MM.1S (cell line): ENCODE results near the gene JHY.

Source experiments
- DNase-seq: peaks from one replicate; pipeline ENCODE4 v3.0.0-alpha.2; 2015
- H2AFZ ChIP-seq: fragments of 300-600 bp; sonication (generic); 2 replicates; pipeline ENCODE4 v1.6.0; 2016; ENCODE audit warnings: antibody characterized with exemption, low read length
- H3F3A ChIP-seq: fragments of 300-600 bp; sonication (generic); 2 replicates; pipeline ENCODE4 v1.6.1; 2016; ENCODE audit warnings: mild to moderate bottlenecking, antibody characterized with exemption, low read length, moderate library complexity, mixed read lengths; ENCODE audit not compliant: insufficient read depth
- H3K27ac ChIP-seq: fragments of 300-600 bp; sonication (generic); 2 replicates; pipeline ENCODE4 v1.5.1; 2016; ENCODE audit warnings: mild to moderate bottlenecking, low read length
- H3K27me3 ChIP-seq: fragments of 300-600 bp; sonication (generic); replicated peaks from 2 replicates; pipeline ENCODE4 v1.6.0; 2016; ENCODE audit warnings: low read length; ENCODE audit not compliant: insufficient read depth
- H3K36me3 ChIP-seq: fragments of 300-600 bp; sonication (generic); replicated peaks from 2 replicates; pipeline ENCODE4 v1.6.1; 2016; ENCODE audit warnings: mild to moderate bottlenecking, low read length, mixed read lengths; ENCODE audit not compliant: insufficient read depth
- H3K4me1 ChIP-seq: fragments of 300-600 bp; sonication (generic); 2 replicates; pipeline ENCODE4 v1.6.1; 2016; ENCODE audit warnings: low read length, mixed read lengths
- H3K4me2 ChIP-seq: fragments of 300-600 bp; sonication (generic); 2 replicates; pipeline ENCODE4 v1.6.0; 2016; ENCODE audit warnings: low read depth, low read length
- H3K4me3 ChIP-seq: fragments of 300-600 bp; sonication (generic); 2 replicates; pipeline ENCODE4 v1.5.1; 2016; ENCODE audit warnings: low read length, mixed read lengths
- H3K79me2 ChIP-seq: fragments of 300-600 bp; sonication (generic); 2 replicates; pipeline ENCODE4 v1.6.1; 2016; ENCODE audit warnings: mixed run types, low read length, mixed read lengths
- H3K9ac ChIP-seq: fragments of 300-600 bp; sonication (generic); 2 replicates; pipeline ENCODE4 v1.6.1; 2016; ENCODE audit warnings: low read length, mixed read lengths
- H3K9me2 ChIP-seq: fragments of 300-600 bp; sonication (generic); replicated peaks from 2 replicates; pipeline ENCODE4 v1.6.1; 2016; ENCODE audit warnings: mild to moderate bottlenecking, low read length, mixed read lengths; ENCODE audit not compliant: insufficient read depth
- H3K9me3 ChIP-seq: fragments of 300-600 bp; sonication (generic); replicated peaks from 2 replicates; pipeline ENCODE4 v1.6.1; 2016; ENCODE audit warnings: mild to moderate bottlenecking, low read length, mixed read lengths; ENCODE audit not compliant: insufficient read depth
- H4K20me1 ChIP-seq: fragments of 300-600 bp; sonication (generic); 2 replicates; pipeline ENCODE4 v1.6.1; 2016; ENCODE audit warnings: mild to moderate bottlenecking, low read length, moderate library complexity, mixed read lengths; ENCODE audit not compliant: insufficient read depth
- EZH2 ChIP-seq: fragments of 300-600 bp; sonication (generic); optimal IDR thresholded peaks from 2 replicates; pipeline ENCODE3; 2017; ENCODE audit warnings: low read depth, mild to moderate bottlenecking, antibody characterized with exemption, low read length, mixed read lengths
- EZH2phosphoT487 ChIP-seq: fragments of 300-600 bp; sonication (generic); IDR thresholded peaks from 2 replicates; pipeline ENCODE4 v1.6.1; 2018; ENCODE audit warnings: antibody characterized with exemption, low read length
- TF ChIP-seq, protein P1 (sequence below): fragments of 300-600 bp; sonication (generic); IDR thresholded peaks from 2 replicates; pipeline ENCODE4 v1.5.1; 2016; ENCODE audit warnings: antibody characterized with exemption, low read length, mixed read lengths

Gene JHY

DNA sequence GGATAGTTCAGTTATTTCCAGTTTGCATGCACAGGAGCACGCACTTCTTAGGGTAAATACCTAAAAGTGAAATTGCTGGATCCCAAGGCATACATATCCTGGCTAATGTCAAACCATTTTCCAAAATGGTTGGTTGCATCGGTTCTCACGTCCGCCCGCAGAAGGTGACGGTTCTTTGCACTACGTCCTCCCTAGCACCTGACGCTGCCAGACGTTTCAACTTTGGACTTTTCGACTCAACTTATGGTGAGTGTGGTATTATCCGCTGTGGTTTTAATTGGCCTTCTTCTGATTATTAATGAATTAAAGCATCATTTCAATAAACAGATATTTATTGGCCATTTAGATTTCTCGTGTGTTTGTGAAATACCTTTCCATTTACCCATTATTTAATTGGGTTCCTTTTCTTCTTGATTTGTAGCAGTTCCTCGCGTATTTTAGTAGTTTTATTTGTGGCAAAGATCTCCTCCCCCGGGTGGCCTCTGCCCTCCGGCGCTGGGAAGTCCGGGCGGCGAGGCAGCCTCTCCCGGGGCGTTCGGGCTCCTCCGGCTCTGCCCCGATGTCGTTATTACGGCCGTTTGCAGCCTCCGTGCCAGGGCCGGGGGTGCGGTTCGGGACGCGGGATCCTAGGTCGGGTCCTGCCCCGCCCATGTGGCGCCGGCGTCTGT, at the start of gene JHY:
Gene JHY, plus strand, starts transcription at position 571 of the 668 bp plus-strand sequence. CDS start 3,091 bp downstream, outside the sequence.
- no peaks in the 10 kb centered on the region for H3K9me3 ChIP-seq
- no peak for TF ChIP-seq EZH2
- no peak for TF ChIP-seq EZH2phosphoT487
- TF ChIP-seq, protein P1, sequence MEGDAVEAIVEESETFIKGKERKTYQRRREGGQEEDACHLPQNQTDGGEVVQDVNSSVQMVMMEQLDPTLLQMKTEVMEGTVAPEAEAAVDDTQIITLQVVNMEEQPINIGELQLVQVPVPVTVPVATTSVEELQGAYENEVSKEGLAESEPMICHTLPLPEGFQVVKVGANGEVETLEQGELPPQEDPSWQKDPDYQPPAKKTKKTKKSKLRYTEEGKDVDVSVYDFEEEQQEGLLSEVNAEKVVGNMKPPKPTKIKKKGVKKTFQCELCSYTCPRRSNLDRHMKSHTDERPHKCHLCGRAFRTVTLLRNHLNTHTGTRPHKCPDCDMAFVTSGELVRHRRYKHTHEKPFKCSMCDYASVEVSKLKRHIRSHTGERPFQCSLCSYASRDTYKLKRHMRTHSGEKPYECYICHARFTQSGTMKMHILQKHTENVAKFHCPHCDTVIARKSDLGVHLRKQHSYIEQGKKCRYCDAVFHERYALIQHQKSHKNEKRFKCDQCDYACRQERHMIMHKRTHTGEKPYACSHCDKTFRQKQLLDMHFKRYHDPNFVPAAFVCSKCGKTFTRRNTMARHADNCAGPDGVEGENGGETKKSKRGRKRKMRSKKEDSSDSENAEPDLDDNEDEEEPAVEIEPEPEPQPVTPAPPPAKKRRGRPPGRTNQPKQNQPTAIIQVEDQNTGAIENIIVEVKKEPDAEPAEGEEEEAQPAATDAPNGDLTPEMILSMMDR = no peak
- peak within 1 kb of the TSS; percentile 74 for H3K4me3 ChIP-seq
- H3K9ac ChIP-seq = peak within 1 kb of the TSS; percentile 84
- no peaks in the 10 kb centered on the region for H3K9me2 ChIP-seq
- no peaks in the 10 kb centered on the region for H4K20me1 ChIP-seq
- peak within 1 kb of the TSS; percentile 87 for H3K4me2 ChIP-seq
- peak within 1 kb of the TSS; percentile 84; the same call in 1 of the 2 replicates for H3K27ac ChIP-seq
- no peaks in the 10 kb centered on the region for H3K27me3 ChIP-seq
- DNase-seq = peak; percentile 34
- H3K36me3 ChIP-seq = no peaks in the 10 kb centered on the region
- no peaks in the 10 kb centered on the region for H3K79me2 ChIP-seq
- H2AFZ ChIP-seq = peak within 1 kb of the TSS; percentile 96
- H3K4me1 ChIP-seq = peaks cover 10% of the 10 kb centered on the region; the same call in 1 of the 2 replicates
- H3F3A ChIP-seq = peaks cover 9% of the 10 kb centered on the region; the same call in 1 of the 2 replicates

DNA sequence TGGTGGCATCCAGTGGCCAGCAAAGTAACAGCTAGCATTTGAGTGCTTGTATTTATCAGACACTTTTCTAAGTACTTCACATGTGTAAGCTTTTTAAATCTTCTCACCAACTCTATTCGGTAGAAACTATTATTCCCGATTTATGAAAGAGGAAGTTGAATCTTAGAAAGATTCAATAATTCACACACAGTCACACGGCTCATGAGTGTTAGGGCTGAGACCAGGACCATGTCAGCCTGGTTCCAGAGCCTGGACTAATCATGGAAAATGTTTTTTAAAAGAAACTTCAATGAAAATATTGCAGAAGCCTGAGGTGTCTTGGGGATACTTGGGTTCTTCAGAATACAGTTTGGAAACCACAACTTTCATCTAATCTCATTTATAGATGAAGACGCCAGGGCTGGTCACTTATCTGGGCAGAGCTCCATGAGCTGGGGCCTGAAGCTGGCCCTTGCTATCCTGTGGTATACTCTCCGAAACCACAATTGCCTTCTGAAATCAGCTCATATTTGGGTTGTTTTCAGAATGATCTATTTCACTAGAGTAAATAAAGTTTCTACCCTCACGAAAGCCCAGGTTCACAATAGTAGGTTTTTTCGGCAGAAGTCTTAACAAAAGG, 48.6 kb upstream of the JHY start:
- Histone ChIP-seq H2AFZ (no peak overlapping the region), H3K4me1 (no peaks in the 10 kb centered on the region), H3K4me3 (no peak overlapping the region), H3K9me3 (no peaks in the 10 kb centered on the region), H3K79me2 (no peaks in the 10 kb centered on the region), H3K4me2 (no peak overlapping the region), H3K27ac (no peak overlapping the region), H3F3A (no peaks in the 10 kb centered on the region), H3K9ac (no peak overlapping the region), H3K36me3 (no peaks in the 10 kb centered on the region), H3K9me2 (no peaks in the 10 kb centered on the region), H4K20me1 (no peaks in the 10 kb centered on the region), H3K27me3 (no peaks in the 10 kb centered on the region)
- DNase-seq = no peak
- TF ChIP-seq, protein P1 = no peak
- no peak for TF ChIP-seq EZH2phosphoT487
- TF ChIP-seq EZH2 = no peak

DNA sequence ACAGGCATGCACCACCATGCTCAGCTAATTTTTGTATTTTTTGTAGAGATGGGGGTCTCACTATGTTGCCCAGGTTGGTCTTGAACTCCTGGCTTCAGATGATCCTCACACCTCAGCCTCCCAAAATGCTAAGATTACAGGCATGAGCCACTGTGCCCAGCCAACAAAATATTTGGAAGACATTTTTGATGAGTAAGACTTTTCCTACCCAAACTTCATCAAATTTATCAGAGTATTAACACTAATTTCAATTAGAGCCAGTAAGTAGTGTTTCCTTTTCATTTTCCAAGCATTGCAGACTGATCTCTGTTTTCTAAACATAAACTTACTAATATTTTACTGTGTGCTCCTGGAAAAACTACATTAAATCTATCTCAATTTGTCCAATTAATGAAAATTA, 45.6 kb upstream of the JHY start:
- no peaks in the 10 kb centered on the region for H3K27me3 ChIP-seq
- no peak overlapping the region for H3K27ac ChIP-seq
- no peaks in the 10 kb centered on the region for H3F3A ChIP-seq
- TF ChIP-seq EZH2phosphoT487 (no peak), EZH2 (no peak)
- TF ChIP-seq, protein P1 = no peak
- no peak overlapping the region for H3K4me3 ChIP-seq
- H3K4me1 ChIP-seq = no peaks in the 10 kb centered on the region
- no peak overlapping the region for H2AFZ ChIP-seq
- no peaks in the 10 kb centered on the region for H3K9me3 ChIP-seq
- no peaks in the 10 kb centered on the region for H3K9me2 ChIP-seq
- no peaks in the 10 kb centered on the region for H4K20me1 ChIP-seq
- no peak overlapping the region for H3K9ac ChIP-seq
- H3K4me2 ChIP-seq = no peak overlapping the region
- no peaks in the 10 kb centered on the region for H3K36me3 ChIP-seq
- H3K79me2 ChIP-seq = no peaks in the 10 kb centered on the region
- DNase-seq = no peak
